Measurements from ENCODE around the gene LCN10. TPM values are rescaled to one million over a fixed set of nuclear protein-coding genes. Genes with fewer than 3 reads are reported as not detected.

The LCN10 gene
- total RNA-seq, 1 donor from 2014 or later: 0.51 TPM

- no peak for TF ChIP-seq CTCF (IDR thresholded peaks at IDR 0.05; ENCODE audit: unreplicated experiment)
- Mint-ChIP-seq H3K27me3 (ENCODE audit: low read depth) (peaks cover 3% of the 10 kb centered on the region), H3K4me1 (peaks cover 8% of the 10 kb centered on the region), H3K27ac (no peak overlapping the region), H3K9me3 (no peaks in the 10 kb centered on the region), H3K36me3 (no peaks in the 10 kb centered on the region), H3K4me3 (no peak overlapping the region)
- DNase-seq (ENCODE audit: low spot score in 2 of 2, unreplicated experiment in 2 of 2): no peak
Measured at GRCh38 chr9:136734837-136735496, 7.8 kb downstream of the LCN10 start.

GRCh38 chr9:136733611-136734010 lies 9.1 kb downstream of the LCN10 start:
- Mint-ChIP-seq H3K27ac (no peak overlapping the region), H3K9me3 (no peaks in the 10 kb centered on the region)
- no peak for TF ChIP-seq CTCF (IDR thresholded peaks at IDR 0.05; ENCODE audit: unreplicated experiment)

GRCh38 chr9:136732444-136733178 lies 10.1 kb downstream of the LCN10 start:
- no peaks in the 10 kb centered on the region for H3K36me3 Mint-ChIP-seq
- no peak for TF ChIP-seq CTCF (IDR thresholded peaks at IDR 0.05; ENCODE audit: unreplicated experiment)
- no peak for DNase-seq (ENCODE audit: low spot score in 2 of 2, unreplicated experiment in 2 of 2)
- H3K9me3 Mint-ChIP-seq: no peaks in the 10 kb centered on the region
- peaks cover 10% of the 10 kb centered on the region for H3K4me1 Mint-ChIP-seq
- H3K27me3 Mint-ChIP-seq (ENCODE audit: low read depth): no peaks in the 10 kb centered on the region
- peak overlapping the region; percentile 44 for H3K27ac Mint-ChIP-seq
- H3K4me3 Mint-ChIP-seq: no peak overlapping the region

More at GRCh38 chr9:136733611-136734010, 9.1 kb downstream of the LCN10 start:
- Mint-ChIP-seq H3K4me1 (peaks cover 10% of the 10 kb centered on the region), H3K27me3 (ENCODE audit: low read depth) (peaks cover 3% of the 10 kb centered on the region), H3K4me3 (no peak overlapping the region), H3K36me3 (no peaks in the 10 kb centered on the region)
- DNase-seq (ENCODE audit: low spot score in 2 of 2, unreplicated experiment in 2 of 2): no peak

- no peak overlapping the region for H3K27ac Mint-ChIP-seq
- H3K36me3 Mint-ChIP-seq: peaks cover 4% of the 10 kb centered on the region
- no peak for TF ChIP-seq CTCF (IDR thresholded peaks at IDR 0.05; ENCODE audit: unreplicated experiment)
- no peak for DNase-seq (ENCODE audit: low spot score in 2 of 2, unreplicated experiment in 2 of 2)
- peak overlapping the region; percentile 66 for H3K4me3 Mint-ChIP-seq
- H3K9me3 Mint-ChIP-seq: no peaks in the 10 kb centered on the region
- H3K27me3 Mint-ChIP-seq (ENCODE audit: low read depth): no peaks in the 10 kb centered on the region
- peaks cover 32% of the 10 kb centered on the region for H3K4me1 Mint-ChIP-seq
Measured at GRCh38 chr9:136729926-136730325, 12.8 kb downstream of the LCN10 start.

- DNase-seq (ENCODE audit: low spot score in 2 of 2, unreplicated experiment in 2 of 2): no peak
- no peak for TF ChIP-seq CTCF (IDR thresholded peaks at IDR 0.05; ENCODE audit: unreplicated experiment)
- Mint-ChIP-seq H3K27ac (no peak overlapping the region), H3K9me3 (no peaks in the 10 kb centered on the region), H3K27me3 (ENCODE audit: low read depth) (no peaks in the 10 kb centered on the region), H3K36me3 (peaks cover 8% of the 10 kb centered on the region), H3K4me3 (peak overlapping the region; percentile 66), H3K4me1 (peaks cover 34% of the 10 kb centered on the region)
Measured at GRCh38 chr9:136729144-136729543, 13.6 kb downstream of the LCN10 start.

Measured in mesothelial cell of epicardium (in vitro differentiated cells).